ENCODE measurements around the gene CEP112. TPM values are rescaled to one million over a fixed set of nuclear protein-coding genes. Genes with fewer than 3 reads are reported as not detected.

CEP112 gene
- total and polyA plus RNA-seq, 2 of the 13 experiments (the other 11 are each of a cell fraction or from before 2014, with no cell fraction given), result 1.2 to 3.4 TPM

- TF ChIP-seq ZNF235 (CRISPR knock-in tag; IDR thresholded peaks at IDR 0.05; ENCODE audit: borderline replicate concordance), result no peak
- TF ChIP-seq ZNF224 (CRISPR knock-in tag; IDR thresholded peaks at IDR 0.05), result no peak
- TF ChIP-seq CBFB (CRISPR knock-in tag; IDR thresholded peaks at IDR 0.05), result no peak
- peak; percentile 44; the same call in 1 of the 2 replicates for TF ChIP-seq POLR2AphosphoS5 (IDR thresholded peaks at IDR 0.05; ENCODE audit: low read depth, low read length)
- no peak for TF ChIP-seq MAFG (CRISPR knock-in tag; IDR thresholded peaks at IDR 0.05)
- no peak for TF ChIP-seq AKAP8 (CRISPR knock-in tag; IDR thresholded peaks at IDR 0.05)
- TF ChIP-seq NCOA5 (CRISPR knock-in tag; IDR thresholded peaks at IDR 0.05), result no peak
These were observed 30.0 kb upstream of the CEP112 start (continued) for GRCh38 chr17:66221755-66222530.

GRCh38 chr17:66221343-66221742 is 29.4 kb upstream of the CEP112 start:
- no peak overlapping the region for H3K9ac ChIP-seq (ENCODE audit: insufficient read depth, low read depth, low read length)
- TF ChIP-seq RBFOX2 (IDR thresholded peaks at IDR 0.05; ENCODE audit: low read depth, low read length), result peak; percentile 61; the same call in 1 of the 2 replicates
- TF ChIP-seq SCMH1 (CRISPR knock-in tag; IDR thresholded peaks at IDR 0.05; ENCODE audit: borderline replicate concordance), result no peak
- TF ChIP-seq NONO (IDR thresholded peaks at IDR 0.05), result no peak
- 0 out of 2 replicates have a peak, but pooled peaks have one; percentile 43 for TF ChIP-seq NONO (CRISPR knock-in tag; conservative IDR thresholded peaks at IDR 0.05)
- no peak for TF ChIP-seq LCORL (IDR thresholded peaks at IDR 0.05)
- TF ChIP-seq LCORL (CRISPR knock-in tag; IDR thresholded peaks at IDR 0.05), result no peak
- no peak for TF ChIP-seq KDM6A (CRISPR knock-in tag; IDR thresholded peaks at IDR 0.05; ENCODE audit: low read depth)
- TF ChIP-seq MED13 (CRISPR knock-in tag; IDR thresholded peaks at IDR 0.05), result no peak
- peak; percentile 69 for TF ChIP-seq AGO2 (optimal IDR thresholded peaks at IDR 0.05; ENCODE audit: low read depth, low read length)
- TF ChIP-seq HNRNPK (IDR thresholded peaks at IDR 0.05; ENCODE audit: low read depth, low read length, poor library complexity, severe bottlenecking), result peak; percentile 57
- peak in 1 of 2 experiments; percentile 13; a peak in 1 of 4 replicates for TF ChIP-seq POLR2A (IDR thresholded peaks at IDR 0.05; ENCODE audit: insufficient read depth in 1 of 2, low read depth in 2 of 2, low read length in 2 of 2)
- TF ChIP-seq ZC3H13 (CRISPR knock-in tag; IDR thresholded peaks at IDR 0.05), result peak; percentile 53; the same call in 1 of the 2 replicates
- TF ChIP-seq ZNF841 (CRISPR knock-in tag; IDR thresholded peaks at IDR 0.05; ENCODE audit: borderline replicate concordance), result no peak
- TF ChIP-seq MAZ (IDR thresholded peaks at IDR 0.05; ENCODE audit: borderline replicate concordance, low read depth, low read length), result no peak
- TF ChIP-seq MAZ (CRISPR knock-in tag; IDR thresholded peaks at IDR 0.05; ENCODE audit: low read depth), result peak; percentile 6; the same call in 1 of the 2 replicates
- TF ChIP-seq RBM22 (optimal IDR thresholded peaks at IDR 0.05; ENCODE audit: low read length), result no peak
- no peak overlapping the region for H3K4me2 ChIP-seq (ENCODE audit: low read depth, low read length)
- intact Hi-C loops (cut with micrococcal nuclease; ENCODE audit: unreplicated experiment) (loop anchor here (10.0 kb wide), 1 partner anchor 123 kb away; no protein-coding TSS in a partner anchor), in situ Hi-C loops (cut with HindIII; ENCODE audit: extremely low pct_ligation_motif_present, low pct_unique_long_range_greater_than_20kb) (no loop called here)
- H4K20me1 ChIP-seq (ENCODE audit: insufficient read depth, low read length), result peaks cover 10% of the 10 kb centered on the region
- ATAC-seq (no peak), FAIRE-seq (no peak), DNase-seq (ENCODE audit: low spot score) (no peak)
- H3K79me2 ChIP-seq (ENCODE audit: insufficient read depth, low read length), result peaks cover 28% of the 10 kb centered on the region
- ChIA-PET CTCF (ENCODE audit: low intra/inter-chr PET ratio, low total read pairs) (no interaction called here), POLR2A (interaction anchor here (1.2 to 2.5 kb wide), 3 partner anchors 9 to 12 kb away, joined by 4 to 10 read pairs (median 4); no protein-coding TSS in a partner anchor)
- H3K27me3 ChIP-seq (ENCODE audit: control insufficient read depth in 1 of 2, insufficient read depth in 2 of 2, low read length in 2 of 2), result no peaks in the 10 kb centered on the region
- H3K36me3 ChIP-seq (replicated peaks in 1 of 2; ENCODE audit: control insufficient read depth in 1 of 2, insufficient read depth in 2 of 2, low read length in 2 of 2), result peaks cover 34 to 89% of the 10 kb centered on the region in 2 experiments
- no peak overlapping the region for H3K4me3 ChIP-seq (replicated peaks in 1 of 3; ENCODE audit: insufficient read depth in 1 of 3, low read depth in 2 of 3, low read length in 3 of 3)
- no peaks in the 10 kb centered on the region for H3K9me3 ChIP-seq (ENCODE audit: low read length)
- H3K4me1 ChIP-seq (ENCODE audit: insufficient read depth, low read length), result peaks cover 91% of the 10 kb centered on the region
- H3K27ac ChIP-seq (ENCODE audit: extremely low read length, insufficient read depth, low read length), result peak overlapping the region; percentile 3
- no peak overlapping the region for H2AFZ ChIP-seq (ENCODE audit: low read length)
- BruUV-seq (replicated peaks), result no TSS peak

Measured in HepG2 (cell line).